HG02970 (cell line): ENCODE data around the gene GRAP2.
"Not testable (repeated sequence)": the region's sequence is repeated elsewhere in the genome, so short reads cannot be mapped to it uniquely, and the experiment has no call there.

ENCODE experiments used
- ATAC-seq: cut with Tn5 transposase; IDR thresholded peaks from one replicate; pipeline ENCODE4 v1.9.1; 2021; ENCODE audit warnings: mild to moderate bottlenecking, moderate library complexity, moderate number of reproducible peaks; ENCODE audit not compliant: unreplicated experiment, low FRiP score

GRAP2 gene

DNA sequence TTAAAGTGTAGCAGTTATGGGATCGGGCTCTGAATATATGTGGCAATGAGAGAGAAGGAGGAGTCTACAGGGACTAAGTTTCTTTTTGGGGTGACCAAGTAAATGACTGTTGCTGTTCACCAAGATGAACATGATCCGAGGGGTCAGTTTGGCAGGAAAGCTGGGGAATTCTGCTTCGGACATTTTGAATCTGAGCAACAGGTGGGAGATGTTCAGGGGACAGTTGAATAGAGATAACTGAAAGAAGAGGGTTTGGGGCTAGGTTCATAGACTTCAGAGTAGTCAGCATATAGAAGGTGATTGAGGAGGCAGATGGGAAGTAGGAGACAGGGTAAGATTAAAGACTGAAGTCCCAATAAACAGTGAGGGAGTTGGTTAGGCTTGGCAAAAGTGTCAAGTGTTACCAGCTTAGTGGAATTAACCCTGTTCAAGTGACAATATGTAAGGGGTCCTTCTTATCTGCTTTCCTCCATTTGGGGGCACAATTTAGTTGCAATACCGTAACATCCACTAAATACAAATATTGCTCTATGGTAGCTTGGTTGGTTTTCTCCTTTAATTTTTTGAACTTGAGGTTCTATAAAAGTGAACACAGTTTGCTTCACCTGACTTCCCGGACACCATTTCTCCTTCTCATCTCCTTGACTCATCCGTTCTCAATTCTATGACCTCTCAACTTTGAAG lies 4.4 kb upstream of the GRAP2 start:
- no peak for ATAC-seq

DNA sequence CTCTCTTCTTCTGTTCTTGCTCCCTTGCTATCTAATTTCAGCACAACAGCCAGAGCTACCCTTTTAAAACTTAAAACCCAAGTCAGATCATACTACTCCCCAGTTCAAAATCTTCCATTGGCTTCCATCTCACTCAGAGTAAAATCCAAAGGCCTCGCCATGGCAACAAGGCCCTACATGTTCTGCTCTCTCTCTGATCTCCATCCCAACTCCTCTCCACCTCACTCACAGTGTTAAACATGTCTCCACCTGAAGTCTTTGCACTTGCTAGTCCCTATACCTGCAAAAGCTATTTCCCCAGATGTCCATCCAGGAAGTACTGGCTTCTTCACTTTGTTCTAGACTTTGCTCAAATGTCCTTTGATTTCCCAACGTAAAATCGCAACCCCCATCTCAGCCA lies 3.0 kb upstream of the GRAP2 start:
- ATAC-seq: no peak

DNA sequence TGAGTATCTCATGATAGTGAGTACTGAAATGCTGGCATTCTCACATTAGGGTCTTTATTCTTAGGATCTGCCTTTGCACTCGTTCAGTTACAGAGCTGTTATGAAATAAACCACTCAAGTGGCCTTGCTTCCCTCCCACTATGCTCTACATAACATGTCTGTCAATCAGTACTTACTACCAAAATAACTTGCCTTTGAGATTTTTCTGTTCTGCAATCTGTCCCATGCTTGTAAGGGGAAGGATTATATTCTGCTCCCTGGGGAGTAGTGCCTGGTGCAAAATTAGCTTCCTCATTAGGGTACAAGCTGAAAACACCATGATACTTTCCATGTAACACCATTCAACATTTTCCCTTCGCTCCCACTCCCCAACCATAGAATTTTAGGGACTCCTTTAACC lies 1.9 kb upstream of the GRAP2 start:
- no peak for ATAC-seq

DNA sequence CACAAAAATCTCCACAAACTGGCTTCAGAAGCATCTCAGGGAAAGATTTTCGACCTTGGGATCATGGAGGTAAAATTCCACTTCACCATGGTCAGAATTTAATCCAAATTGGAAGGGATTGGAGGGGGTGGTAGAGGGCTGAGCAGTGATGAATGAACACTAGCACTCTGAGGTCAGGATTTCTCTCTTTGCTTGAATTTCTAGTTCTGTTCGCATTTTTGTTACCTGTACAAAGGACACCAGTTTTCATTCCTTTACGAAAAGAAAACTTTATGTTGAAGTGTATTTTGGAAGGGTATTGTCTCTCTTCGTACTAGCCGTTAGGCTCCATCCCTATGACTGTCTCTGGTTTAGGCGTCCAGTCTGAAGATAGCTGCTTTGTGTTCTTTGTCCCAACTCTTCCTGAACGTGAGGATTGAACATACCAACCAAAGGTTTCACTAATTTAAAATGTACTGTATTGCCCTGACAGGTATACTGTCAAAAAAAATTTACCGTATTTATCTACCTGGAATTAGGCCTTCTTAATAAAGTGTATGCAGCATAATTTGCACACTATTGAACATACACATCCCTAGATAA lies 772 bp downstream of the GRAP2 start:
- ATAC-seq: no peak

DNA sequence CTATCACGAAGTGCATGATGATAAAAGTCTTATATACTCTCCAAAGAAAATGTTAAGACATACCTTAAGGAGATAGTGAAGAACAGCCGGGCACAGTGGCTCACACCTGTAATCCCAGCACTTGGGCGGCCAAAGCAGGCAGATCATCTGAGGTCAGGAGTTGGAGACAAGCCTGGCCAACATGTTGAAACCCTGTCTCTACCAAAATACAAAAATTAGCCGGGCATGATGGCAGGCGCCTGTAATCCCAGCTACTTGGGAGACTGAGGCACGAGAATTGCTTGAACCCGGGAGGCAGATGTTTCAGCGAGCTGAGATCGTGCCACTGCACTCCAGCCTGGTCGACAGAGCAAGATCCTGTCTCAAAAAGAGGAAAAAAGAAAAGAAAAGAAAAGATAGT lies 3.1 kb downstream of the GRAP2 start:
- ATAC-seq: not testable (repeated sequence)

DNA sequence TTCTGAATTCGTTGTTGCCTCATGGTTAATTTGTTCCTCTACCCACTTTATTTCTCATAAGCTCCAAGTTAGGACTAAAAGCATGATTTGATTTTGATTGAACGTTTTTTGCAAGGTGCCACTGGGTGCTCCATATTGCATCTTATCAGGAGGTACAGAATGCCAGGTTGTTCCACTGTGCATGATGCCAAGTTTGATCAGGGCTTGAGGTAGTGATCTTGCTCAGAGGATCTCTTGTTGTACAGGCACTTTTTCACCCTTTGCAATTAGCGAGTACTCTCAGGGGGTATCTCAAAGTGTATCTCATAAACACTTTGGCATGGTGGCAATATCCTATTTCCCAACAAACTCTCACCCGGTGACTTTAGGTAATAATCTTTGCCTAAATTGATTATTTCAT lies 4.0 kb downstream of the GRAP2 start:
- ATAC-seq: no peak

DNA sequence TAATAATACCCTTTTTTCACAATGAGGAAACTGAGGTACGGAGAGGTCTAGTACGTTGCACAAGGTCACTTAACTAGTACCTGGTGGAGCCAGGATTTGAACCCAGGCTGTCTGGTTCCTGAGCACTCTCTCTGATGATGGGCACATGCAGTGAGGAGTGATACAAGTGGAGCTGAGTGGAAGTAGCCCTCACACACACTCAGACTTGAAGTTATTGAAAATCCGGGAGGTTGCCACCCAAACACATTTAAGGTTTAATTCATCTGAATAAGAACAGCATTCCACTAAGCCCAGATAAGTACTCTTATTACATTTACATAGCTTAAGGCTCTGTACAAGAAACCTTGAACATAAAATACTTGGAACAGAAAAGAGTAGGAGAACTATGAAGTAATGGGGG lies 4.8 kb downstream of the GRAP2 start:
- no peak for ATAC-seq

DNA sequence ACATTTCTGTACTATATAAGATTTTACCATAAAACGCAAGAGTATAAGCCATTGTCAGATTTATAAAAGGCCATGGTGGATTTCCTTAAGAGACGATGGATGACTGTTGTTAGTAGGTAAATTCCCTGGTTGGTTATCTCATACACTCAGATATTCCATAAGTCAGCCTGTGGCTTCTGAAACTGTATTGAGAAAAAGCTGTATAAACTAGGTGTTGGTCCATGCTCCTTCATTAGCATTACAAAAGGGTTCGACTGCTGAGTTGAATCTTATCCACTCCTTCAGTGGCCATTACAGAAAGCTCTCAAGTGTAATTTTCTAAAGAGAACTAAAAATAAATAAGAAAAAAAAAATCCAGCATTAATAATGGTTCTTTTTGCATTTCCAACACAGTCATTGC lies 5.3 kb downstream of the GRAP2 start:
- no peak for ATAC-seq

DNA sequence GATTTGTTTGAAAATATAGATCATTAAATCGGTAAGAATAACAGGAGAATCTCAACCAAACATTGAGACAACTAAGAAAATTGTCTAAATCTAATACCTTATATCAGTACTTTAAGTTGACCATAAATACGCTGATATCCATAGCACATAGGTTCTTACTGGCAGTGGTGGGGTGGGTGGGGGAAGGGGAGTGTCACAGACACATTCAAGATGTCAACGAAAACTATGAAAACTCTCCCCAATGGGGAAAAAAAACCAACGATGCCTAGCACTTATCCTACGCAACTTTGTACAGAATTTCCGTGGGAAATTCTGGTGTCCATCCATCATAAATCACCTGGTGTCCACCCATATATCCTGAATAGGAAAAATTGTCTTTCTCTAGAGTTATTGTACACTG lies 6.2 kb downstream of the GRAP2 start:
- no peak for ATAC-seq

DNA sequence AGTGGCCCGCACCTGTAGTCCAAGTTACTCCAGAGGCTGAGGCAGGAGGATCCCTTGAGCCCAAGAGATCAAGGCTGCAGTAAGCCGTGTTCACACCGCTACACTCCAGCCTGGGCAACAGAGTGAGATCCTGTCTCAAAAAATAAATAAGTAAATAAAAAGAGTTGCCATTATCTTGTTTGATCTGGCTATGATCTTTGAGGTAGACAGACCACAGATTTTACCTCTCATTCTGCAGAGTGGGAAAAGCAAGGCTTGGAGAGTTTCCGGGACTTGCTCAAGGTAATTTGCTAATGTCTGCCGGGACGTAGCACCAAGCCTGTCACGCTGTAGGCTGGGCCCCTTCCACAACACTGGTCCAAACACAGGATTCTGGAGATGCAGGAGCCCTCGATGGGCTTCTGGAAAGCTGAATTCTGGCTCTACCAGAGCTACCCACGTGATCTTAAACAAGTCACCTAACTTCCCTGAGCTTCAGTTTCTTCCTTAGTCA lies 6.8 kb downstream of the GRAP2 start:
- ATAC-seq: no peak

DNA sequence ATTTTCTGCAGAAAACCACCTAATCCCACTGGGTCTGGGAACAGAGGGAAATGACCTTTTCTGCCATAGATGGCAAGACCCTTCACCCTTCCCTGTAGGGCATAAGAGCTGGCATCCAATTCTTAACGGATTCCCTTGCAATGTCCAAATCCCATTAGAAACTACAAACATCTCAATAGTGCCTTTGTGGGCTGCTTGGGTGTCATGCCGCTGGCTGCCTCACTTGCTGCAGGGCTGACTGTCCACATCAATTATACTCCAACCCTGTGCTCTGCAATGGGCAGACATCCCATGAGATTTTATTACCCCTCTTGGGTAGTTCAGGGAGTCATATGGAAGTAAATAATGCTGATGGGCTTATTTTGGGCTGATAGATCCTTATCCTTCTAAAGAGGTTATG lies 7.3 kb downstream of the GRAP2 start:
- ATAC-seq: no peak

DNA sequence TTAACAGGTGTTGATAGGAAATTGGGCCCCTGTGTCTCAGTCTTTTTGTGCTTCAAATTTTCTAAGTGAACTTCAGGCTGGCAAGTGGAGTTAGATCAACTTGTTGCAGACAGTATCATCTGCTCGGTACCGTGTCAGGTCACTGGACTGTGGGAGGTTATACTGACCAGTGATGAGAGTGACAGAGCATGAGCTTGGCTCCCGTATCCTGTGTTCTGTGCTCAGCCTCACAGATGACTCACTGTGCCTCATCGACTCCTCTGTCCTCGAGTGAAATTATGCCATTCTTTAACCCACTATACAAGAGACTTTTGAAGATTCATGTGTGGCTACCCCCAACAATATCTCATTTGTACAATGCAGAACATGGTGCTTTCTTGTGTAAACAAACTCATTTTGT lies 7.9 kb downstream of the GRAP2 start:
- no peak for ATAC-seq

DNA sequence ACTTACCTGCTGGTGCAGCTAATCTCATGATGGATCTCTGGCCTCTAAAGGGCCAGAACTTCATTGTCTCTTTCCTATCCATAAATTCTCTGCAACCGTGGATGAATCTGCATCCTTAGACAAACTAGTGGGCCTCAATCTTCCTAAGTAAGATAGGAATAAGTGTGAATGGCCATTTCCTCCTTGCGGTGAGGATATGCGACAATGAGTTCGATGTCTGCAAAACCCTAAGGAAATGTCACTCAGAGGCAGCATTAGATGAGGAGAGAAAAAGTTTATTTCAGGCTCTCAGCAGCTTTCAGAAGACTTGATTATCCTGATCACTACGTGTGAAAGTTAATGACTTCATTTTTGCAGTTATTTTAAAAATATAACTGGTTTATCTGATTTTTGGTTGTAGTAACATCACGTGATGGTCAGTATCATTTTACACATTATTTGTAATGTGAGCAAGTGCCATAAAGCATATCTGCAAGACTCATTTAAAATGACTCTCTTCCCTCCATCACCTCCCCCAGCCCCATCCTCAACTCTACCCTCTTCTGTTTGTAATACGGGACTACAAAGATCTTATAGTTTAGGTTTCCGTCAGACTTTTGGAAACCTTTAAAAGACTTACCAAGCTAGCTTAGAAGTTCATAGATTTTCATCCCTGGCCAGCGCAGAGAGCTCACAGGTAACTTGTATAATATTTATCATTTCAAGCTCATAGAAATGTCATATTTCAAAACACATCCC lies 10.2 kb downstream of the GRAP2 start:
- ATAC-seq: no peak

DNA sequence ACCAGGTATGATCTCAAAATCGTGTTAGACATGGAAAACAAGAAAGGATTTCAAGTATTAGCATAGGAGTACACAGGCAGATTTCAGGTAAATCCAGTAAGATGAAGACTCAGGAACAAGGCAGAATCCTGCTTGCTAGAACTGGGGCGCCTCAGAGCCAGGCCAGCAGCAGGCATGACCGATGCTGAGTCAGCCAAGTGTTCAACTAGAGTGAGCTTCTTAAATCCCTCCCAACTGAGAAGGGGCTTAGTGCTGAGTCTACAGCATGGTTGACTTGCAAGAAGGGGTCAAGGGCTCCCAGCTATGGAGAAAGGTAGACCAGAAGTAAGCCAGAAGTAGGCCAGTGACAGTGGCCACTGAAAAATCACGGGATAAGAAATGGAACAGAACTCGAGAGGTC lies 12.4 kb downstream of the GRAP2 start:
- no peak for ATAC-seq

DNA sequence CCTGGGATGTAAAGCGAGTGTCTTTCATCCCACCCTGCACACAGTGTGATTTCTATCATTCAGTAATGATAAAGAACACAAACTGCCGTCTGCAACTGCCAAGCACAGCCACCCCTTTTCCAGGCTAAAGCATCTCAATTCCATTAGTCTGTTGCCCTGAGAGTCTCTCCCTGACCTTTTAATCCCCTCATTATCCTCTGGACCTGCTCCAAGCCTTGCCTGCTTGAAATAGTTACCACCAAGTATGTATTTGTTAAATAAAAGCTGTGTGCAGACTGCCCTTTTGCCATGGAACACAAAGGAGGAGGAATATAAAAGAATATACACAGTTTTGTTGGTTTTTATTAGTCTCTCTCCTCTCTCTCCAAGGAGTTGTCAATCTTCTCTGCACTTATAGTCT lies 13.0 kb downstream of the GRAP2 start:
- no peak for ATAC-seq

DNA sequence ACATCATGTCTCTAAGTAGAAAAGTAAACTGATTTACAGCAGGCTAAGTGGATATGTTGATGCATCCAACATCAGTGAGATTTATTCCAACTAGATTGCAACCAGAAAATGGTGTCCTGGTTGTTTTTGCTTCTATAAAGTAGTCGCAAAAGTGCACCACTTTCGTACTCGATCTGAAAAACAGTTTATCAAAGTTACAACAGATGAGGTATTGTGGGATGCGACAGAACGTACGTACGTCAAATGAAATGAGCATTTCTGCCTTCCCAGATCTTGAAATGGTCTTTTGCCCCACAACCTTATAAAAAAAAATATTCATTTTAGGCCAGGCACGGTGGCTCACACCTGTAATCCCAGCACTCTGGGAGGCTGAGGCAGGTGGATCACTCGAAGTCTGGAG lies 13.7 kb downstream of the GRAP2 start:
- no peak for ATAC-seq

DNA sequence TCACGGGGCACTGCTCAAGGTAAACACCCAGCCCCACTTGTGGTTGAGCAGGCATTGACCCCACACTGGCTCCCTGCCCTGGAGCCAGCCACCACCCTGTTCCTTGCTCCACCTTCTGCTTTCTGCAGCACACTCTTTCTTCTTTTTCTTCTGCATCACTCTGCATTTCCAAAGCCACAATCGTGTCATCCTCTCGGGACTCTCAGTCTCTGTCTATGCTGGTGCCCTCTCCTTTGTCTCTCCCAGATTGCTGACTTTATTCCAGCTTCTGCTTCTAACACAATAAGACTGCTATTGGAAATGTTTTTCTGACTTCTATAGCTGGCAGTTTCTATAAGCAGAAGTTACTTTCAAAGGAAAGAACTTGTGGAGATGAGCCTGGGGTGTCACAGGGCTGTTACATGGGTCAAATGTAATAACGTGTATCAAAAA lies 14.4 kb downstream of the GRAP2 start:
- no peak for ATAC-seq

DNA sequence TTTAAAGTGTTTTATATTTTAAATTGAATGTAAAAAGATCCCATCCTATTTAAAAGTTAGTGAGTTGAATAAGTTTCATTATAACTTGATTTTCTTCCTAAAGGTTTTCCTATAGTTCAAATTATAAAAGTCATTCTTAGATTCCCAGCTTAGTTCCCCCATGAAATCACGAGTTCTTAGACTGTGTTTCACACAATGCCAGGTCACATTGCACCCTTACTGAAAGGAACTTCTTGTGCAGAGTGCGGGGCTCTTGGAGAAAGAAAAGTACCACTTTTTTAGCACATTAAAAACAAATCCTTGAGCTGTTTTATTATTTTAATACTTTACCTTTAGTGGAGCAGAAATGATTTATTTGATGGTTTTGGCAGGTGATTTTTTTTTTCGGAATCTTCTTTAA lies 15.6 kb downstream of the GRAP2 start:
- no peak for ATAC-seq

DNA sequence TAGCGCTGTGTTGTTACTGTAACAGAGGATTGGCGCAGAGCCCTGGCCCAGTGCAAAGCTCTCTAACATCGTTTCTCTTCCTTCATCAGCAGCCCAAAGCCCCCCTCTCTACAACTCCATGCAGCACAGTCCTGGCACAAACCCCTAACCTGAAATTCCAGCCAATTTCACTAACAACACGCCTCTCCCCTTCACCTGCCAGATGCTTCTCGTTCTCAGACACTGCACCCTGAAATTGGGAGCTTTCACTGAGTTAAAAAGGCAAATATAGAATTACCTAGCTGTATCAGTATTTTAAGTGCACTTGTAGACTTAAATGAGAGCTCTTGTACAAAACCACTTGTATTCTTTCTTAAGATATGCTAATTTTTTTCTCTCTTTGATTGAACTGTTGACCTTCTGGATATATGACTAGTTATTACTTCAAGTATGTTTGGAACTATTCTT lies 16.3 kb downstream of the GRAP2 start:
- ATAC-seq: no peak

DNA sequence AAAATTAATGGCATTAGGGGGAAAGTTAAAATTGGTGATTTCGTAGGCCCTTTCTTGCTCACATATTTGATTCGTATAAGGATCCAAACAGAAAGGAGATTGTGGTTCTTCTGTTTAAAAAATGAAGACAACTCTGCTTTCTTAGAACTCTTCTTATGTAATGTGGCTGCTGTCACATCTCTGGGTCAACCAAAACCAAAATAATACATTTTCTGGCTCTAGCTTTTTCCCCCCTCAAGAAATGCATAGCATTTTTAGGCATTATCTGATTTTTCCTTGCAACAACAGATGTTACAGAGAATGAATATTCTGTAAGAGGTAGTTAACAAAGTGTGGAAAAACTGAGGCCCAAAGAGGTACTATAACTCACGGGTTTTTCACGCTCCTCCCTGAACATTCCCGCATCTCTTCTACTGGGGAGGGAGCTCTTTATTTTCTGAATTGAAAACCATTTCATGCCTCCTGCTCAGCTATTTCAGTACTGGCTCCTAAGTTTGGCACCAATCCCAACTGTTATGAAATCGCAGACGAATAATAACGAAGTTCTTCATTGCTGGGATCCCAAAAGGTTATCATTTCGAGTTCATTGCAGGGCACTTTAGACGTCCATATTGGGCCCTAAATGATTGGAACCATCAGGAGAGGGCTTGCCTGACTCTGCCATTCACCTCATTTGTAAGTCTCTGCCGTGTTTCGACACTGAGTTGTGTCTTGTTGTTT lies 17.1 kb downstream of the GRAP2 start:
- no peak for ATAC-seq

DNA sequence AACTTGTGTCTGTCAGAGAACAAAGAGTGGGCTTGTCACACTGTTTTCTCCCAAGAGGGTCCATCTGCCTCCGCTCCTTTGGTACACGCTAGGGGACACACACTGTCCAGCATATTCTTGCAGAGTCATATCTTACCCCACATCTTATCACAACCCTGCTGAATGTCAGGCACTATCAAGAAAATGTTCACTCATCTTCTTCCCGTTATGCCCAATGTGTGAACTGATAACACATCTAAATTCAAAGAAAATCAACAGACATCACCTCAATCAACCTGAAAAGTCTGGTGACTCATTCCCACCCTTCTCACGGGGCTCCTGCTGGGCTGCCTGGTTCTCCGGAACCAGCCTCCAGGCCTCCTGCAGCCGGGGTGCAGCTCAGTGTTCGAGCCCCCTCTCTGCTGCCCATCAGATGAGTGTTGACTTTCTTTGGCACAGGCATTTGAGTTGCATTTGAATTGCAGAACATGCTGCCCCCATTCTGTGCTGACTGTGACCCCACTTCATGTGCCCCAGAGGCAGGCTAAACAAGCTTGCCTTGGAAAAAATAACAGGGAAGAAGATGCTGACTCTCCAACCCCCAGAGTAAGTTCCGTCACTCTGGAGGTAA lies 19.4 kb downstream of the GRAP2 start:
- ATAC-seq: no peak
